NCI-H2227 (cell line): ENCODE results near the gene PRKAR1A.

Experiments
- DNase-seq: peaks from one replicate; lab custom pipeline; 2025; ENCODE audit not compliant: unreplicated experiment; lab: John Stamatoyannopoulos, UW

The PRKAR1A gene

GRCh38 chr17:68541816-68542215, 29.6 kb downstream of the PRKAR1A start:
- no peak for DNase-seq

- no peak for DNase-seq
Observed at GRCh38 chr17:68542698-68543463, 30.7 kb downstream of the PRKAR1A start.

GRCh38 chr17:68544111-68544915, 32.1 kb downstream of the PRKAR1A start:
- DNase-seq: no peak

GRCh38 chr17:68556551-68556950, 44.3 kb downstream of the PRKAR1A start:
- DNase-seq: no peak

- DNase-seq: no peak
Observed at GRCh38 chr17:68559316-68559715, 47.1 kb downstream of the PRKAR1A start.

GRCh38 chr17:68560966-68561720, 48.9 kb downstream of the PRKAR1A start:
- DNase-seq: no peak

GRCh38 chr17:68562736-68563135, 50.5 kb downstream of the PRKAR1A start:
- DNase-seq: no peak

GRCh38 chr17:68564415-68565111, 52.3 kb downstream of the PRKAR1A start:
- DNase-seq: no peak

GRCh38 chr17:68565661-68566441, 53.6 kb downstream of the PRKAR1A start:
- no peak for DNase-seq

- no peak for DNase-seq
Observed at GRCh38 chr17:68566442-68566738, 54.2 kb downstream of the PRKAR1A start.

GRCh38 chr17:68567035-68567434, 54.8 kb downstream of the PRKAR1A start:
- no peak for DNase-seq

GRCh38 chr17:68567581-68567980, 55.4 kb downstream of the PRKAR1A start:
- no peak for DNase-seq

- no peak for DNase-seq
Observed at GRCh38 chr17:68568581-68568980, 56.4 kb downstream of the PRKAR1A start.

- DNase-seq: no peak
Observed at GRCh38 chr17:68569346-68569745, 57.1 kb downstream of the PRKAR1A start.

GRCh38 chr17:68570526-68570925, 58.3 kb downstream of the PRKAR1A start:
- no peak for DNase-seq

- no peak for DNase-seq
Observed at GRCh38 chr17:68572138-68572842, 60.1 kb downstream of the PRKAR1A start.

- DNase-seq: no peak
Observed at GRCh38 chr17:68573338-68573737, 61.1 kb downstream of the PRKAR1A start.

GRCh38 chr17:68576137-68576536, 63.9 kb downstream of the PRKAR1A start:
- no peak for DNase-seq

- peak; percentile 7 for DNase-seq
Observed at GRCh38 chr17:68576811-68577496, 64.7 kb downstream of the PRKAR1A start.
